NCI-H748 (cell line): ENCODE results near the gene CLEC11A.

Source experiments
- DNase-seq: peaks from one replicate; lab custom pipeline; 2025; ENCODE audit not compliant: unreplicated experiment; lab: John Stamatoyannopoulos, UW

CLEC11A gene

GRCh38 chr19:50703915-50704796 is 19.0 kb upstream of the CLEC11A start:
- peak; percentile 55 for DNase-seq

GRCh38 chr19:50705422-50706019 is 17.6 kb upstream of the CLEC11A start:
- DNase-seq: peak; percentile 71

GRCh38 chr19:50706387-50706786 is 16.8 kb upstream of the CLEC11A start:
- no peak for DNase-seq

- no peak for DNase-seq
Observed at GRCh38 chr19:50708179-50708879, 14.8 kb upstream of the CLEC11A start.

GRCh38 chr19:50710094-50710493 is 13.1 kb upstream of the CLEC11A start:
- DNase-seq: peak; percentile 39

- DNase-seq: no peak
Observed at GRCh38 chr19:50710612-50711011, 12.6 kb upstream of the CLEC11A start.

- DNase-seq: no peak
Observed at GRCh38 chr19:50711196-50711595, 12.0 kb upstream of the CLEC11A start.

- no peak for DNase-seq
Observed at GRCh38 chr19:50711805-50712204, 11.4 kb upstream of the CLEC11A start.

- DNase-seq: no peak
Observed at GRCh38 chr19:50712833-50713232, 10.3 kb upstream of the CLEC11A start.

- no peak for DNase-seq
Observed at GRCh38 chr19:50713556-50714236, 9.5 kb upstream of the CLEC11A start.

GRCh38 chr19:50716178-50717025 is 6.8 kb upstream of the CLEC11A start:
- no peak for DNase-seq

- DNase-seq: no peak
Observed at GRCh38 chr19:50717026-50717723, 6.0 kb upstream of the CLEC11A start.

GRCh38 chr19:50717891-50718254 is 5.3 kb upstream of the CLEC11A start:
- DNase-seq: no peak

GRCh38 chr19:50718255-50719118 is 4.7 kb upstream of the CLEC11A start:
- DNase-seq: peak; percentile 41

- no peak for DNase-seq
Observed at GRCh38 chr19:50719119-50719435, 4.1 kb upstream of the CLEC11A start.

GRCh38 chr19:50719566-50719965 is 3.6 kb upstream of the CLEC11A start, which contains the start of gene SHANK1:
TSS of gene SHANK1 (minus strand) at chr19:50719802. CDS start at chr19:50716919, 2,883 bp downstream.
- peak; percentile 39 for DNase-seq

- DNase-seq: peak; percentile 36
Observed at GRCh38 chr19:50720181-50720920, 2.8 kb upstream of the CLEC11A start.

- DNase-seq: peak; percentile 22
Observed at GRCh38 chr19:50720921-50721381, 2.2 kb upstream of the CLEC11A start.
